ENCODE results near the gene ETV3.
A peak's percentile ranks its signal among the peaks of the same experiment; 100 is the strongest.

Gene ETV3

DNA sequence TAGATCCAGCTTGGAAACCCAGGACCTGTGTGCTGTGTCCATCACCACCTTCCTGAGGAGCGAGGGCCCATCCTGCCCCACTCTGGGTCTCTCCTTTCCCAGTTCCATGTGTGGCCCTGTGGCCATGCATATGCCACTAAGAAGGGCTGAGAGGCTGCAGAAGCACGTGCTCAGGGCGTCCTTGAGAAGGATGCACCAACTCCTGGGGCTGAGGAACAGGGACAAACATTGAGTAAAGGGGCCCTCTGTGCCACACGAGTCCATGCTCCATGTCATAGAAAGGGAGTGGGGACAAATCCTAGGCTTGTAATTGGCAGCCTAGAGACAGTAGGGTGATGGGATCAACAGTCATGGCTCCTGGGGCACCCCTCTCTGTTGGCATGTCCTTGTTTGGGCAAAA lies 47.0 kb downstream of the ETV3 start:
- no peak overlapping the region for H3K4me3 ChIP-seq (ENCODE audit: low read depth, low read length)
- no peak for DNase-seq (ENCODE audit: low read depth, low spot score)
- TF ChIP-seq, protein P1, sequence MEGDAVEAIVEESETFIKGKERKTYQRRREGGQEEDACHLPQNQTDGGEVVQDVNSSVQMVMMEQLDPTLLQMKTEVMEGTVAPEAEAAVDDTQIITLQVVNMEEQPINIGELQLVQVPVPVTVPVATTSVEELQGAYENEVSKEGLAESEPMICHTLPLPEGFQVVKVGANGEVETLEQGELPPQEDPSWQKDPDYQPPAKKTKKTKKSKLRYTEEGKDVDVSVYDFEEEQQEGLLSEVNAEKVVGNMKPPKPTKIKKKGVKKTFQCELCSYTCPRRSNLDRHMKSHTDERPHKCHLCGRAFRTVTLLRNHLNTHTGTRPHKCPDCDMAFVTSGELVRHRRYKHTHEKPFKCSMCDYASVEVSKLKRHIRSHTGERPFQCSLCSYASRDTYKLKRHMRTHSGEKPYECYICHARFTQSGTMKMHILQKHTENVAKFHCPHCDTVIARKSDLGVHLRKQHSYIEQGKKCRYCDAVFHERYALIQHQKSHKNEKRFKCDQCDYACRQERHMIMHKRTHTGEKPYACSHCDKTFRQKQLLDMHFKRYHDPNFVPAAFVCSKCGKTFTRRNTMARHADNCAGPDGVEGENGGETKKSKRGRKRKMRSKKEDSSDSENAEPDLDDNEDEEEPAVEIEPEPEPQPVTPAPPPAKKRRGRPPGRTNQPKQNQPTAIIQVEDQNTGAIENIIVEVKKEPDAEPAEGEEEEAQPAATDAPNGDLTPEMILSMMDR (IDR thresholded peaks at IDR 0.05; ENCODE audit: low read depth, low read length) = no peak
- in situ Hi-C loops (cut with HindIII; ENCODE audit: low sequenced_read_pairs) = no loop called here

DNA sequence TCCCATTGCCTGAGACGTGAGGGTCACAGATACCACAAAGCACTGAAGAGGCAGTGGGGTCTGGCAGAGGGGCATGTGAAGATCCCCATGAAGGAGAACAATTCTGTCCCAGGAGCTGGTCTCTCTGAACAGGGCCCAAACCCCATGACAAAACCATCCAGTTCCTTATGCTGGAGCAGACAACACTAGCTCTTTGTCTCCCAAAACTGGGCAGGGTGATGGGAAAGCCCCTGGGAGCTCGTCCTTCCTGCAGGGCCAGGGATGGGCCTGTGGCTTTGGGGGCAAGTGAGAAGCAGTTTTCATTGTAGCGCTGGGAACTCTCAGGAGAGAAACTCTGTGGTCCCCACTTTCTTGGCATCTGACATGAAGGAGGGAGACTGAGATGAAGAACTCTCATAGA lies 47.4 kb downstream of the ETV3 start:
- in situ Hi-C loops (cut with HindIII; ENCODE audit: low sequenced_read_pairs) = no loop called here
- no peak overlapping the region for H3K4me3 ChIP-seq (ENCODE audit: low read depth, low read length)
- no peak for DNase-seq (ENCODE audit: low read depth, low spot score)
- TF ChIP-seq, protein P1 (IDR thresholded peaks at IDR 0.05; ENCODE audit: low read depth, low read length) = no peak

DNA sequence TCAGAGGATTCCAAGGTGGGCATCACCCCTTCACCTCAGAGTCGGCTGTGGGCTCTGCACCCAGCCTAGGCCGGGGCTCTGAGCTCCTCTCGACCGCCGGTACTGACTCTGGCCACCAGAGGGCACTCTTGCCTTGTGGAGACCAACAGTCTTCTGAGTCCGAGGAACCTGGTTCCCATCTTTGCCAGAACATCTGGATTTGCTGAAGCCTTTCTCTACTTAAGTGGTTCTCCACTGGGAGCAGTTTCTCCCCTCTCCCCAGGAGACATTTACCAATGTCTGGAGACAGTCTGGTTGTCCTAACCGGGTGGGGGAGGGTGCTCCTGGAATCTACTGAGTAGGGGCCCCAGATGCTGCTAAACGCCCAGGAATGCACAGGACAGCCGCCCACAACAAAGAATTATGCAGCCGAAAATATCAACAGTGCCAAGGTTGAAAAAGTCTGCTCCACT lies 48.0 kb downstream of the ETV3 start:
- H3K4me3 ChIP-seq (ENCODE audit: low read depth, low read length) = no peak overlapping the region
- DNase-seq (ENCODE audit: low read depth, low spot score) = peak; percentile 78
- TF ChIP-seq, protein P1 (IDR thresholded peaks at IDR 0.05; ENCODE audit: low read depth, low read length) = peak; percentile 96
- in situ Hi-C loops (cut with HindIII; ENCODE audit: low sequenced_read_pairs) = no loop called here

DNA sequence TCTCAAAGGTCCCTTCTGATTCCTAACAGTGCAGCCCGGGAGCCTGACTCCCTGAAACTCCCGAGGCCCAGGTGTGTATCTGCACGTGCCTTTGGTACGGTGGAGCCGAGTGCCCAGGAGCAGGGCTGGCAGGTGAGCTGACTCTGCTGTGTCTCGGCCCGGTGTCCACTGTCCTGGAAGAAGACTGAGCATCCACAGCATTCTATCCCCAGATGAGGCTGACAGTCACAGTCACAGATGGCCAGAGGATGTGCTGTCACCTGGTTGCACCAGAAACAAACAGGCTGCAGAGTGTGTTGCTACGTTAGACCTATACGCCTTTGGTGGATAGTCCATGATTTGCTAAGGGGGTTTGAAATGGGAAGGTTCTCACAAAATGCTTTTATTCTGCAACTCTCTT lies 48.4 kb downstream of the ETV3 start:
- in situ Hi-C loops (cut with HindIII; ENCODE audit: low sequenced_read_pairs) = no loop called here
- no peak for DNase-seq (ENCODE audit: low read depth, low spot score)
- H3K4me3 ChIP-seq (ENCODE audit: low read depth, low read length) = no peak overlapping the region
- TF ChIP-seq, protein P1 (IDR thresholded peaks at IDR 0.05; ENCODE audit: low read depth, low read length) = no peak

DNA sequence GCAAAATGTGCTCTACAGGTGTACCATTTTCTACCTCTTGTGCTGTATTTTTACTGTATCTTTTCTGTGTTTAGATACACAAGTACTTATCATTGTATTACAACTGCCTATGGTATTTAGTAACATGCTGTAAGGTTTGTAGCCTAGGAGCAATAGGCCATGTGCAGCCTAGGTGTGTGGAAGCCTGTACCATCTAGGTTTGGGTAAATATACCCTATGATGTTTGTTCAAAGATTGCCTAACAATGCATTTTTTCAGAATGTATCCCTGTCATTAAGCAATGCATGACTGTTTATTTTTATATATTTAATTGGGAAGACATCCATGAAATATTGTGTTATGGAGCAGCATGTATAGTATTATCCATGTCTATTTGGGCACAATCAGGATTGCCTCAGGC lies 49.6 kb downstream of the ETV3 start:
- TF ChIP-seq, protein P1 (IDR thresholded peaks at IDR 0.05; ENCODE audit: low read depth, low read length) = no peak

DNA sequence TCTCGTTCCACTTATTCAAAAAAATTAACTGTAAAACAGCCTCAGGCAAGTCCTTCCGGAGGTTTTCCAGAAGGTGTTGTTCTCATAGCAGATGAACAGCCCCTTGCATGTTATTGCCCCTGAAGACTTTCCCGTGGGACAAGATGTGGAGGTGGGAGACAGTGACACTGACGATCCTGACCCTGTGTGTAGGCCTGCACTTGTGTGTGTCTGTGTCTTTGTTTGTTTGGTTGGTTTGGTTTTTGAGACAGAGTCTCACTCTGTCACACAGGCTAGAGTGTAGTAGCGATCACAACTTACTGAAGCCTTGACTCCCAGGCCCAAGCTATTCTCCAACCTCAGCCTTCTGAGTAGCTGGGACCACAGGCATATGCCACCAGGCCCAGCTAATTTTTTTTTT lies 51.2 kb downstream of the ETV3 start:
- no peak for DNase-seq (ENCODE audit: low read depth, low spot score)
- H3K4me3 ChIP-seq (ENCODE audit: low read depth, low read length) = no peak overlapping the region
- TF ChIP-seq, protein P1 (IDR thresholded peaks at IDR 0.05; ENCODE audit: low read depth, low read length) = no peak
- in situ Hi-C loops (cut with HindIII; ENCODE audit: low sequenced_read_pairs) = no loop called here

More for the DNA sequence above, 49.6 kb downstream of the ETV3 start:
- no peak overlapping the region for H3K4me3 ChIP-seq (ENCODE audit: low read depth, low read length)
- no peak for DNase-seq (ENCODE audit: low read depth, low spot score)
- in situ Hi-C loops (cut with HindIII; ENCODE audit: low sequenced_read_pairs) = no loop called here

DNA sequence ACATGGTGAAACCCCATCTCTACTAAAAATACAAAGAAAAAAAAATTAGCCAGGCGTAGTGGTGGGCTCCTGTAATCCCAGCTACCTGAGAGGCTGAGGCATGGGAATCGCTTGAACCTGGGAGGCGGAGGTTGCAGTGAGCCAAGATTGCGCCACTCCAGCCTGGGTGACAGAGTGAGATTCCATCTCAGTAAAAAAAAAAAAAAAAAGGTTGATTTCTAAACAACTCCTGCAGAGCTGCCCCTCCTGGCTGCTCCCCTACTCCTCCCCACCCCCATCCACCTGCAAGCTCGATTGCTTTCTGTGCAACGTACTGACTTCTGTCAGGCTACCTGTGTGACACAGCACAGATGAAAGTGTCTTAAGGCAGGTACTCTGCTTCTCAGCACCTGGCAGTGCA lies 51.9 kb downstream of the ETV3 start:
- no peak for DNase-seq (ENCODE audit: low read depth, low spot score)
- TF ChIP-seq, protein P1 (IDR thresholded peaks at IDR 0.05; ENCODE audit: low read depth, low read length) = no peak
- in situ Hi-C loops (cut with HindIII; ENCODE audit: low sequenced_read_pairs) = no loop called here
- H3K4me3 ChIP-seq (ENCODE audit: low read depth, low read length) = no peak overlapping the region
